Spleen (tissue), 7 donors: ENCODE results near the gene CD164L2.

Source experiments
- CTCF ChIP-seq, 11 experiments: fragments of 200-600 bp in 7 of 11; fragments of 450-650 bp in 4 of 11; sonication (generic) in 4 of 11; IDR thresholded peaks in 8 of 11; conservative IDR thresholded peaks in 3 of 11; 1 replicate in 7 of 11; 2 replicates in 4 of 11; pipeline versions ENCODE4 v1.4.0 to v1.8.0; 2016 to 2021; ENCODE audit warnings: antibody characterized with exemption in 11 of 11, inconsistent platforms in 4 of 11, mild to moderate bottlenecking in 1 of 11
- POLR2A ChIP-seq, 3 donors: fragments of 450-650 bp; IDR thresholded peaks; one replicate each; pipeline ENCODE4 v1.5.1; 2017; ENCODE audit warnings: antibody characterized with exemption in 3 of 3, mild to moderate bottlenecking in 1 of 3
- donor health status: DM: no; HTN: no; CAD: no; lungs with moderate emphysema.
- donor health status: DM: no; HTN: no; CAD: no.
- donor health status: DM: no; HTN: no; CAD: no.

- TF ChIP-seq POLR2A (IDR thresholded peaks at IDR 0.05) (no peak), CTCF (IDR thresholded peaks at IDR 0.05 in 8 of 11, conservative IDR thresholded peaks at IDR 0.05 in 3 of 11) (no peak)
Measured at GRCh38 chr1:27355683-27356082, 27.4 kb downstream of the CD164L2 start.
